ENCODE results near the gene KAT7.

DNA sequence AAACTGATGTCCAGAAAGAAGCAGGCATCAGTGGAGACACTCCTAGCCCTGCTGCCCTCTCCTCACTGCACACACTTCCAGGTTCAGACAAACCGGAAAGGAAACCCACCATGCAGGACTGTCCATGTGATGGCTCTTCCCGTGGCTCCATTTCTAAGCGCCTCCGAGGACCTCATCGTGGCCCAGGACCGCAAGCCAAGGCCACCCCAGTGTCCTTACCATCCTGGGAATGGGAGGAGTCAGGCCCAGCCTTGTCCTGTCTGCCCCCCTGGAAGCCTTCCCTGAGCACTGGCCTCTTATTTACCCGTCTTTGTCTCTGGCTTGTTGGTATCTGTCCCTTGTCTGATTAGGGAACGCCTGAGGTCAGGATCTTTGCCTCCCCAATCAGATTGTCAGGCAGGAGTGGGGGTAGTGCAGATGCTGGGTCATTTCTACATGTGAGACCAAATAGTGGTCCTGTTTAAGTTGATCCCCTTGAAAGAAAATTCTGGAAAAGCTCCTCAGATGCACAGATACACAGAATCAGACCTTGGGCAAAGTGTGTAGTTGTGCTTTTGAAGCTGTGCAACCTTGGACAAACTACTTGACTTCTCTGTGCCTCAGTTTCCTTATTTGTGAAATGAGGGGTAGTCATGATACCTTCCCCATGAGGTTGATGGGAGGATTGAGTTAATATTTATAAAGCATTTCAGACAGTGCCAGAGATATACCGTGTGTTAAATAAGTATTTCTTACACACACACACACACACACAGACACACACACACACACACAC is 58.6 kb downstream of the KAT7 start:
- TF ChIP-seq, protein P1, sequence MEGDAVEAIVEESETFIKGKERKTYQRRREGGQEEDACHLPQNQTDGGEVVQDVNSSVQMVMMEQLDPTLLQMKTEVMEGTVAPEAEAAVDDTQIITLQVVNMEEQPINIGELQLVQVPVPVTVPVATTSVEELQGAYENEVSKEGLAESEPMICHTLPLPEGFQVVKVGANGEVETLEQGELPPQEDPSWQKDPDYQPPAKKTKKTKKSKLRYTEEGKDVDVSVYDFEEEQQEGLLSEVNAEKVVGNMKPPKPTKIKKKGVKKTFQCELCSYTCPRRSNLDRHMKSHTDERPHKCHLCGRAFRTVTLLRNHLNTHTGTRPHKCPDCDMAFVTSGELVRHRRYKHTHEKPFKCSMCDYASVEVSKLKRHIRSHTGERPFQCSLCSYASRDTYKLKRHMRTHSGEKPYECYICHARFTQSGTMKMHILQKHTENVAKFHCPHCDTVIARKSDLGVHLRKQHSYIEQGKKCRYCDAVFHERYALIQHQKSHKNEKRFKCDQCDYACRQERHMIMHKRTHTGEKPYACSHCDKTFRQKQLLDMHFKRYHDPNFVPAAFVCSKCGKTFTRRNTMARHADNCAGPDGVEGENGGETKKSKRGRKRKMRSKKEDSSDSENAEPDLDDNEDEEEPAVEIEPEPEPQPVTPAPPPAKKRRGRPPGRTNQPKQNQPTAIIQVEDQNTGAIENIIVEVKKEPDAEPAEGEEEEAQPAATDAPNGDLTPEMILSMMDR (IDR thresholded peaks at IDR 0.05): no peak
- TF ChIP-seq POLR2A (IDR thresholded peaks at IDR 0.05): no peak

Measured in heart left ventricle (tissue), 13 donors.